Measurements from ENCODE around the gene UGT1A8. TPM values are rescaled to one million over a fixed set of nuclear protein-coding genes. Genes with fewer than 3 reads are reported as not detected.

Gene UGT1A8
- total and polyA plus RNA-seq, 9 of the 15 experiments (the other 6 are each of a cell fraction or from before 2014, with no cell fraction given) = 0.04 TPM; not detected in 8

- H3K27me3 ChIP-seq (ENCODE audit: control insufficient read depth in 2 of 2, insufficient read depth in 2 of 2, low read length in 2 of 2) = peaks cover 0 to 17% of the 10 kb centered on the region in 2 experiments; a peak in 2 of 5 replicates
- no peak overlapping the region for H2AFZ ChIP-seq (ENCODE audit: low read depth, low read length)
- WGBS (ENCODE audit: insufficient coverage, low coverage, missing lambda C conversion rate) = 1% methylated on average over 7 of the region's 7 CpGs
- H3K9me1 ChIP-seq (ENCODE audit: control insufficient read depth, insufficient read depth, low read length) = no peaks in the 10 kb centered on the region
- no peaks in the 10 kb centered on the region for H3K9me3 ChIP-seq (replicated peaks; ENCODE audit: control insufficient read depth, insufficient read depth, low read depth, low read length)
- no peaks in the 10 kb centered on the region for H4K20me1 ChIP-seq (replicated peaks; ENCODE audit: control insufficient read depth, insufficient read depth, low read length)
- H3K79me2 ChIP-seq (ENCODE audit: control insufficient read depth, insufficient read depth, low read length) = no peaks in the 10 kb centered on the region
- ChIA-PET CTCF (ENCODE audit: low intra/inter-chr PET ratio) (no interaction called here), POLR2A (no interaction called here)
- in situ Hi-C loops (cut with MboI) = no loop called here
- peaks cover 0 to 5% of the 10 kb centered on the region in 2 experiments; a peak in 2 of 5 replicates for H3K4me1 ChIP-seq (replicated peaks in 1 of 2; ENCODE audit: control insufficient read depth in 2 of 2, insufficient read depth in 2 of 2, low read length in 2 of 2)
- FAIRE-seq (no peak), DNase-seq (ENCODE audit: extremely low read depth in 1 of 4, low spot score in 3 of 4) (no peak), ATAC-seq (no peak)
- H3K36me3 ChIP-seq (ENCODE audit: control insufficient read depth, insufficient read depth, low read length) = no peaks in the 10 kb centered on the region
- no peak overlapping the region for H3K27ac ChIP-seq (ENCODE audit: extremely low read depth, low read depth, low read length)
- intact Hi-C loops (cut with micrococcal nuclease) = no loop called here
- no peak overlapping the region for H3K4me3 ChIP-seq
- BruUV-seq (replicated peaks) = no TSS peak
- H3K4me2 ChIP-seq (ENCODE audit: insufficient read depth, low read length) = no peak overlapping the region
- no peak overlapping the region for H3K9ac ChIP-seq (ENCODE audit: insufficient read depth in 1 of 2, low read depth in 2 of 2, low read length in 2 of 2)
- TF ChIP-seq SNRNP70 (optimal IDR thresholded peaks at IDR 0.05; ENCODE audit: low read depth, low read length) (no peak), DNMT1 (IDR thresholded peaks at IDR 0.05) (no peak), CCAR2 (IDR thresholded peaks at IDR 0.05; ENCODE audit: low read depth, low read length) (no peak), POLR2G (IDR thresholded peaks at IDR 0.05; ENCODE audit: low read depth, low read length) (no peak), SRSF1 (IDR thresholded peaks at IDR 0.05; ENCODE audit: low read depth, low read length) (no peak), ETS2 (tag; IDR thresholded peaks at IDR 0.05; ENCODE audit: borderline replicate concordance, poor library complexity, severe bottlenecking) (no peak), SIX5 (IDR thresholded peaks at IDR 0.05; ENCODE audit: borderline replicate concordance in 1 of 2, insufficient read depth in 1 of 2, low read depth in 1 of 2, low read length in 2 of 2) (no peak), TOE1 (IDR thresholded peaks at IDR 0.05; ENCODE audit: borderline replicate concordance) (no peak), TOE1 (CRISPR knock-in tag; IDR thresholded peaks at IDR 0.05; ENCODE audit: borderline replicate concordance, low read depth) (no peak), NFXL1 (CRISPR knock-in tag; IDR thresholded peaks at IDR 0.05) (no peak), NKRF (IDR thresholded peaks at IDR 0.05; ENCODE audit: borderline replicate concordance) (no peak), ZNF507 (tag; conservative IDR thresholded peaks at IDR 0.05) (no peak), WHSC1 (IDR thresholded peaks at IDR 0.05; ENCODE audit: low read length) (no peak), CHCHD3 (CRISPR knock-in tag; IDR thresholded peaks at IDR 0.05) (no peak), ASH1L (IDR thresholded peaks at IDR 0.05; ENCODE audit: borderline replicate concordance, low read depth, partially characterized antibody) (no peak), ZFP36 (IDR thresholded peaks at IDR 0.05; ENCODE audit: low read depth, low read length, partially characterized antibody) (no peak), ZMIZ1 (IDR thresholded peaks at IDR 0.05; ENCODE audit: low read depth in 2 of 2, low read length in 2 of 2) (no peak), ZEB2 (IDR thresholded peaks at IDR 0.05) (no peak)
Measured at GRCh38 chr2:233756429-233757081, 139.1 kb downstream of the UGT1A8 start.
